ENCODE data around the gene KIF16B.

DNA sequence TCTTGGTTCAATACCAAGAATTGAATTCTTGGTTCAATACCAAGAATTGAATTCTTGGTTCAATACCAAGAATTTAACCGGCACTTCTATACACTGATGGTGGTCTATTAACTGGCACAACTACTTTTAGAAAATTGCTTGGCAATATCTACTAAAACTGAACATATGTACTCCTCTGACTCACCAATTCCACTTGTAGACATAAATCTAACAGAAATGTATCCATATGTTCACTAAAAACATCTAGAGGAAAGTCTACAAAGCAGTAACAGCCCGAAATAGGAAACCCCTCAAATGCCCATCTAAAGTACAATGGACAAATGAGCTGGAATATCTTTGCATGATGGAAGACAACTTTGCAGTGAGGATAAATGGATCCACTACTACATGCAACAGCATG lies 71.9 kb downstream of the KIF16B start:
- TF ChIP-seq, protein P1, sequence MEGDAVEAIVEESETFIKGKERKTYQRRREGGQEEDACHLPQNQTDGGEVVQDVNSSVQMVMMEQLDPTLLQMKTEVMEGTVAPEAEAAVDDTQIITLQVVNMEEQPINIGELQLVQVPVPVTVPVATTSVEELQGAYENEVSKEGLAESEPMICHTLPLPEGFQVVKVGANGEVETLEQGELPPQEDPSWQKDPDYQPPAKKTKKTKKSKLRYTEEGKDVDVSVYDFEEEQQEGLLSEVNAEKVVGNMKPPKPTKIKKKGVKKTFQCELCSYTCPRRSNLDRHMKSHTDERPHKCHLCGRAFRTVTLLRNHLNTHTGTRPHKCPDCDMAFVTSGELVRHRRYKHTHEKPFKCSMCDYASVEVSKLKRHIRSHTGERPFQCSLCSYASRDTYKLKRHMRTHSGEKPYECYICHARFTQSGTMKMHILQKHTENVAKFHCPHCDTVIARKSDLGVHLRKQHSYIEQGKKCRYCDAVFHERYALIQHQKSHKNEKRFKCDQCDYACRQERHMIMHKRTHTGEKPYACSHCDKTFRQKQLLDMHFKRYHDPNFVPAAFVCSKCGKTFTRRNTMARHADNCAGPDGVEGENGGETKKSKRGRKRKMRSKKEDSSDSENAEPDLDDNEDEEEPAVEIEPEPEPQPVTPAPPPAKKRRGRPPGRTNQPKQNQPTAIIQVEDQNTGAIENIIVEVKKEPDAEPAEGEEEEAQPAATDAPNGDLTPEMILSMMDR (IDR thresholded peaks at IDR 0.05): no peak
- no peak for TF ChIP-seq POLR2A (IDR thresholded peaks at IDR 0.05)
